HCT116 (cell line): ENCODE measurements around the gene SYNE1. TPM values are rescaled to one million over a fixed set of nuclear protein-coding genes. Genes with fewer than 3 reads are reported as not detected.

Source experiments
- ATAC-seq: fragments of 200-7000 bp; cut with Tn5 transposase; 2 replicates; pipeline ENCODE4 v1.9.1; 2020; ENCODE audit warnings: mild to moderate bottlenecking, moderate library complexity
- Bru-seq: library from RNA; stranded (reverse); fragments of 400-500 nt; gene quantifications from one replicate; lab custom pipeline; 2021; lab: Mats Ljungman, UMichigan
- BruChase-seq, 2 experiments: library from RNA; stranded (reverse); fragments of 400-500 nt; gene quantifications; one replicate each; lab custom pipeline; 2021; lab: Mats Ljungman, UMichigan
- BruUV-seq: library from RNA; stranded (reverse); fragments of 400-500 nt; replicated peaks from 2 replicates; lab custom pipeline; 2021; lab: Mats Ljungman, UMichigan
- CTCF ChIA-PET: fragments of 300-600 bp; sonication (Branson Sonifier 250); formaldehyde crosslinking; loops from one replicate; lab custom pipeline; 2021; ENCODE audit warnings: antibody characterized with exemption; lab: Charles Lee
- POLR2A ChIA-PET: fragments of 300-600, 350-600 bp; sonication (Branson Sonifier 250); formaldehyde crosslinking; loops from one replicate; lab custom pipeline; 2021; ENCODE audit warnings: antibody characterized with exemption; lab: Charles Lee
- RAD21 ChIA-PET, 2 experiments: fragments of 300-600 bp; sonication (Branson Sonifier 250); formaldehyde crosslinking; loops; one replicate each; lab custom pipeline; 2023; ENCODE audit warnings: low total read pairs in 2 of 2; ENCODE audit not compliant: uncharacterized antibody in 2 of 2, unreplicated experiment in 2 of 2, low non-redundant PET in 1 of 2; lab: Charles Lee
- DNase-seq: peaks from one replicate; pipeline ENCODE4 v3.0.0-alpha.2; 2010; ENCODE audit warnings: low read depth, low spot score
- H2AFZ ChIP-seq: fragments of 200-600 bp; shearing (Covaris generic), sonication (generic); 2 replicates; pipeline ENCODE4 v1.6.1; 2017; ENCODE audit warnings: low read depth, mixed run types, mixed read lengths, antibody characterized with exemption, low read length; ENCODE audit not compliant: poor library complexity, severe bottlenecking
- H3K27ac ChIP-seq: 2 replicates; pipeline ENCODE4 v1.5.1; 2012; ENCODE audit warnings: low read depth, low read length
- H3K27me3 ChIP-seq: fragments of 200-600 bp; sonication (generic); 2 replicates; pipeline ENCODE4 v1.6.1; 2016; ENCODE audit warnings: mixed run types, low read length, mixed read lengths; ENCODE audit not compliant: insufficient read depth
- H3K36me3 ChIP-seq, 2 experiments: fragments of 200-500 bp in 1 of 2; fragments of 200-600 bp in 1 of 2; sonication (Bioruptor generic) in 1 of 2; sonication (generic) in 1 of 2; 2 replicates each; pipeline versions ENCODE4 v1.5.1 to v1.6.1; 2014 to 2016; ENCODE audit warnings: low read length in 2 of 2, inconsistent platforms in 1 of 2, mixed read lengths in 1 of 2, mixed run types in 1 of 2; ENCODE audit not compliant: insufficient read depth in 2 of 2, control insufficient read depth in 1 of 2
- H3K4me1 ChIP-seq, 2 experiments: fragments of 200-600 bp in 1 of 2; sonication (generic) in 1 of 2; 2 replicates each; pipeline versions ENCODE4 v1.5.1 to v1.6.1; 2012 to 2017; ENCODE audit warnings: low read length in 2 of 2, inconsistent platforms in 1 of 2, mild to moderate bottlenecking in 1 of 2, mixed read lengths in 1 of 2, mixed run types in 1 of 2, moderate library complexity in 1 of 2; ENCODE audit not compliant: insufficient read depth in 2 of 2, control insufficient read depth in 1 of 2
- H3K4me2 ChIP-seq: fragments of 200-600 bp; sonication (generic); 2 replicates; pipeline ENCODE4 v1.6.1; 2017; ENCODE audit warnings: mixed run types, low read length, mixed read lengths
- H3K4me3 ChIP-seq, 2 experiments: fragments of 200-600 bp in 1 of 2; sonication (generic) in 1 of 2; replicated peaks in 1 of 2; 2 replicates each; pipeline ENCODE4 v1.5.1; 2011 to 2016; ENCODE audit warnings: low read length in 2 of 2, control low read depth in 1 of 2, low read depth in 1 of 2, mild to moderate bottlenecking in 1 of 2, mixed read lengths in 1 of 2, mixed run types in 1 of 2
- H3K79me2 ChIP-seq: fragments of 200-600 bp; sonication (generic); 2 replicates; pipeline ENCODE4 v1.6.1; 2017; ENCODE audit warnings: mild to moderate bottlenecking, mixed run types, low read length, moderate library complexity, mixed read lengths; ENCODE audit not compliant: insufficient read depth
- H3K9ac ChIP-seq: fragments of 200-600 bp; sonication (generic); 2 replicates; pipeline ENCODE4 v1.6.1; 2016; ENCODE audit warnings: low read length, mixed read lengths
- H3K9me2 ChIP-seq: fragments of 200-600 bp; sonication (generic), shearing (Covaris generic); 2 replicates; pipeline ENCODE4 v1.6.1; 2017; ENCODE audit warnings: mixed run types, mild to moderate bottlenecking, moderate library complexity; ENCODE audit not compliant: insufficient read depth
- H3K9me3 ChIP-seq, 2 experiments: fragments of 200-500 bp in 1 of 2; fragments of 200-600 bp in 1 of 2; sonication (Bioruptor generic) in 1 of 2; sonication (generic) in 1 of 2; 2 replicates each; pipeline ENCODE4 v1.6.1; 2014 to 2017; ENCODE audit warnings: low read length in 2 of 2, mixed read lengths in 2 of 2, inconsistent platforms in 1 of 2, low read depth in 1 of 2, mild to moderate bottlenecking in 1 of 2, mixed run types in 1 of 2, moderate library complexity in 1 of 2; ENCODE audit not compliant: control insufficient read depth in 1 of 2, insufficient read depth in 1 of 2
- H4K20me1 ChIP-seq: fragments of 200-600 bp; sonication (generic), shearing (Covaris generic); 2 replicates; pipeline ENCODE4 v1.6.1; 2017; ENCODE audit warnings: mixed run types, mild to moderate bottlenecking, moderate library complexity; ENCODE audit not compliant: insufficient read depth
- CEBPB ChIP-seq: IDR thresholded peaks from 2 replicates; pipeline ENCODE4 v1.6.1; 2012; ENCODE audit warnings: low read depth
- EGR1 ChIP-seq: IDR thresholded peaks from 2 replicates; pipeline ENCODE4 v1.6.1; 2012; ENCODE audit warnings: low read depth
- EZH2phosphoT487 ChIP-seq: fragments of 200-600 bp; IDR thresholded peaks from 2 replicates; pipeline ENCODE4 v1.6.1; 2018; ENCODE audit warnings: antibody characterized with exemption, borderline replicate concordance
- JUND ChIP-seq: IDR thresholded peaks from 2 replicates; pipeline ENCODE4 v1.6.1; 2012
- POLR2AphosphoS5 ChIP-seq: IDR thresholded peaks from 2 replicates; pipeline ENCODE4 v1.6.1; 2011; ENCODE audit warnings: mild to moderate bottlenecking, low read depth, low read length, moderate library complexity
- RAD21 ChIP-seq: IDR thresholded peaks from 2 replicates; pipeline ENCODE4 v1.6.1; 2012; ENCODE audit warnings: low read depth, mild to moderate bottlenecking
- REST ChIP-seq: IDR thresholded peaks from 2 replicates; pipeline ENCODE4 v1.6.1; 2012; ENCODE audit warnings: low read depth
- TCF7L2 ChIP-seq: IDR thresholded peaks from 2 replicates; pipeline ENCODE4 v1.7.0; 2011; ENCODE audit warnings: borderline replicate concordance, inconsistent platforms; ENCODE audit not compliant: insufficient read depth, insufficient read length; ENCODE audit errors: extremely low read depth
- YY1 ChIP-seq: IDR thresholded peaks from 2 replicates; pipeline ENCODE4 v1.6.1; 2011; ENCODE audit warnings: low read length, low read depth, moderate library complexity, mild to moderate bottlenecking; ENCODE audit not compliant: insufficient replicate concordance; ENCODE audit errors: extremely low read depth
- ZBTB33 ChIP-seq: IDR thresholded peaks from 2 replicates; pipeline ENCODE4 v1.6.1; 2011; ENCODE audit warnings: mild to moderate bottlenecking, low read length, moderate library complexity; ENCODE audit not compliant: insufficient replicate concordance; ENCODE audit errors: extremely low read depth
- intact Hi-C: fragments of 100-400 bp; cut with micrococcal nuclease; formaldehyde crosslinking; loops from 2 replicates; pipeline ENCODE4 v1.10.0; 2022
- long read RNA-seq: library from polyadenylated mRNA; unstranded; transcript quantifications from one replicate; pipeline ENCODE4 v2.0.0, GENCODE V29; 2021; ENCODE audit not compliant: unreplicated experiment
- polyA plus RNA-seq: library from polyadenylated mRNA; unstranded; fragments of >200 nt; gene quantifications from 2 replicates; pipeline ENCODE4 v1.2.1, GENCODE V29; 2012; ENCODE audit warnings: missing spikeins
- total RNA-seq: library from RNA; stranded (reverse); gene quantifications from one replicate; pipeline ENCODE4 v1.2.1, GENCODE V29; 2021; ENCODE audit not compliant: unreplicated experiment
- TF ChIP-seq, protein P1 (sequence below), 3 experiments: fragments of 200-600 bp in 1 of 3; sonication (generic) in 1 of 3; IDR thresholded peaks in 2 of 3; conservative IDR thresholded peaks in 1 of 3; 2 replicates each; pipeline ENCODE4 v1.5.1; 2012 to 2017; ENCODE audit warnings: low read depth in 2 of 3, low read length in 2 of 3, antibody characterized with exemption in 1 of 3, borderline replicate concordance in 1 of 3, control low read depth in 1 of 3, mild to moderate bottlenecking in 1 of 3, mixed read lengths in 1 of 3, mixed run types in 1 of 3, moderate library complexity in 1 of 3; ENCODE audit not compliant: insufficient read depth in 1 of 3

The SYNE1 gene, protein sequence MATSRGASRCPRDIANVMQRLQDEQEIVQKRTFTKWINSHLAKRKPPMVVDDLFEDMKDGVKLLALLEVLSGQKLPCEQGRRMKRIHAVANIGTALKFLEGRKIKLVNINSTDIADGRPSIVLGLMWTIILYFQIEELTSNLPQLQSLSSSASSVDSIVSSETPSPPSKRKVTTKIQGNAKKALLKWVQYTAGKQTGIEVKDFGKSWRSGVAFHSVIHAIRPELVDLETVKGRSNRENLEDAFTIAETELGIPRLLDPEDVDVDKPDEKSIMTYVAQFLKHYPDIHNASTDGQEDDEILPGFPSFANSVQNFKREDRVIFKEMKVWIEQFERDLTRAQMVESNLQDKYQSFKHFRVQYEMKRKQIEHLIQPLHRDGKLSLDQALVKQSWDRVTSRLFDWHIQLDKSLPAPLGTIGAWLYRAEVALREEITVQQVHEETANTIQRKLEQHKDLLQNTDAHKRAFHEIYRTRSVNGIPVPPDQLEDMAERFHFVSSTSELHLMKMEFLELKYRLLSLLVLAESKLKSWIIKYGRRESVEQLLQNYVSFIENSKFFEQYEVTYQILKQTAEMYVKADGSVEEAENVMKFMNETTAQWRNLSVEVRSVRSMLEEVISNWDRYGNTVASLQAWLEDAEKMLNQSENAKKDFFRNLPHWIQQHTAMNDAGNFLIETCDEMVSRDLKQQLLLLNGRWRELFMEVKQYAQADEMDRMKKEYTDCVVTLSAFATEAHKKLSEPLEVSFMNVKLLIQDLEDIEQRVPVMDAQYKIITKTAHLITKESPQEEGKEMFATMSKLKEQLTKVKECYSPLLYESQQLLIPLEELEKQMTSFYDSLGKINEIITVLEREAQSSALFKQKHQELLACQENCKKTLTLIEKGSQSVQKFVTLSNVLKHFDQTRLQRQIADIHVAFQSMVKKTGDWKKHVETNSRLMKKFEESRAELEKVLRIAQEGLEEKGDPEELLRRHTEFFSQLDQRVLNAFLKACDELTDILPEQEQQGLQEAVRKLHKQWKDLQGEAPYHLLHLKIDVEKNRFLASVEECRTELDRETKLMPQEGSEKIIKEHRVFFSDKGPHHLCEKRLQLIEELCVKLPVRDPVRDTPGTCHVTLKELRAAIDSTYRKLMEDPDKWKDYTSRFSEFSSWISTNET (N-terminal part only)
- total RNA-seq (5.4 TPM), Bru-seq, nascent RNA (percentile 39 among the genes with signal in this experiment), BruChase-seq, experiment 1, labeled RNA remaining after a 6-hour chase (percentile 48 among the genes with signal in this experiment), BruChase-seq, experiment 2, labeled RNA remaining after a 2-hour chase (percentile 35 among the genes with signal in this experiment)
- 7.1 and 8.3 TPM in 2 replicates for polyA plus RNA-seq
- long read RNA-seq, partial matches to known transcripts = 1 of 5 reads
- long read RNA-seq, other reads (novel, unspliced or antisense) = 4 of 5 reads

- H3K79me2 ChIP-seq = no peaks in the 10 kb centered on the region
- no peak within 1 kb of the TSS for H3K4me2 ChIP-seq
- H3K27me3 ChIP-seq = no peaks in the 10 kb centered on the region
- no peak within 1 kb of the TSS for H3K4me3 ChIP-seq
- no peak within 1 kb of the TSS for H3K9ac ChIP-seq
- H3K9me2 ChIP-seq = no peaks in the 10 kb centered on the region
- H3K36me3 ChIP-seq = no peaks in the 10 kb centered on the region
- H4K20me1 ChIP-seq = no peaks in the 10 kb centered on the region
- ChIA-PET CTCF (no interaction called here), POLR2A (no interaction called here), RAD21 (no interaction called here)
- DNase-seq (no peak), ATAC-seq (no peak)
- no peaks in the 10 kb centered on the region for H3K4me1 ChIP-seq
- H3K9me3 ChIP-seq = no peaks in the 10 kb centered on the region
- BruUV-seq = no TSS peak
- intact Hi-C loops = no loop called here
- H3K27ac ChIP-seq = no peak within 1 kb of the TSS
- no peak within 1 kb of the TSS for H2AFZ ChIP-seq
- TF ChIP-seq REST (no peak), ZBTB33 (no peak), RAD21 (no peak), CEBPB (no peak), POLR2AphosphoS5 (no peak), JUND (no peak), EZH2phosphoT487 (no peak), TCF7L2 (no peak), EGR1 (no peak), YY1 (no peak)
- TF ChIP-seq, protein P1, sequence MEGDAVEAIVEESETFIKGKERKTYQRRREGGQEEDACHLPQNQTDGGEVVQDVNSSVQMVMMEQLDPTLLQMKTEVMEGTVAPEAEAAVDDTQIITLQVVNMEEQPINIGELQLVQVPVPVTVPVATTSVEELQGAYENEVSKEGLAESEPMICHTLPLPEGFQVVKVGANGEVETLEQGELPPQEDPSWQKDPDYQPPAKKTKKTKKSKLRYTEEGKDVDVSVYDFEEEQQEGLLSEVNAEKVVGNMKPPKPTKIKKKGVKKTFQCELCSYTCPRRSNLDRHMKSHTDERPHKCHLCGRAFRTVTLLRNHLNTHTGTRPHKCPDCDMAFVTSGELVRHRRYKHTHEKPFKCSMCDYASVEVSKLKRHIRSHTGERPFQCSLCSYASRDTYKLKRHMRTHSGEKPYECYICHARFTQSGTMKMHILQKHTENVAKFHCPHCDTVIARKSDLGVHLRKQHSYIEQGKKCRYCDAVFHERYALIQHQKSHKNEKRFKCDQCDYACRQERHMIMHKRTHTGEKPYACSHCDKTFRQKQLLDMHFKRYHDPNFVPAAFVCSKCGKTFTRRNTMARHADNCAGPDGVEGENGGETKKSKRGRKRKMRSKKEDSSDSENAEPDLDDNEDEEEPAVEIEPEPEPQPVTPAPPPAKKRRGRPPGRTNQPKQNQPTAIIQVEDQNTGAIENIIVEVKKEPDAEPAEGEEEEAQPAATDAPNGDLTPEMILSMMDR (IDR thresholded peaks at IDR 0.05 in 2 of 3, conservative IDR thresholded peaks at IDR 0.05 in 1 of 3; ENCODE audit: borderline replicate concordance in 1 of 3, insufficient read depth in 1 of 3, low read depth in 2 of 3, low read length in 2 of 3) = no peak
Measured at GRCh38 chr6:152637296-152638047, at the start of gene SYNE1. TSS of gene SYNE1 (minus strand) at chr6:152637362. CDS start at chr6:152628331, 9,031 bp downstream.
